ENCODE results near the gene MAML2.

MAML2 gene

GRCh38 chr11:96086111-96086510 is 256.9 kb downstream of the MAML2 start:
- no peak for FAIRE-seq

- FAIRE-seq, result no peak
Observed at GRCh38 chr11:96085319-96085930, 257.6 kb downstream of the MAML2 start.

- FAIRE-seq, result no peak
Observed at GRCh38 chr11:96084610-96085318, 258.2 kb downstream of the MAML2 start.

DNA sequence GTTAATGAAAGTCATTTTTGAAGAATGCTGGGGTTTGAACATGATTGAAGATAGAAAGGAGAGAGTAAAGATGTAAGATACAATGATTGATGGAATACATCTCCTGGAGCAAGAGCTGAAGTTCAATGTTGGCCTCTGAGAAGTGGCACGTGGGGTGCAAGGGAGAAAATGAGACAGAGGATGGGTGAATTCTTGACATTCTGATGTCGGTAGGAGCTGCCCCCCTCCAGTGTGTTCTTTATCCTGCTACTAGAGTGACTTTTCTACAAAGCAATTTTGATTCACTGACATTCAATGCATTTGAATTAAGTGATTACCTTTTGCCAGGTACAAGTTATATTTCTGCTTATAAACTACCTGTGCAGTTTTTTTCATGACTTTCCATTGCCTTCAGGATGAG is 260.1 kb downstream of the MAML2 start:
- FAIRE-seq, result no peak

- FAIRE-seq, result no peak
Observed at GRCh38 chr11:96082002-96082899, 260.7 kb downstream of the MAML2 start.

DNA sequence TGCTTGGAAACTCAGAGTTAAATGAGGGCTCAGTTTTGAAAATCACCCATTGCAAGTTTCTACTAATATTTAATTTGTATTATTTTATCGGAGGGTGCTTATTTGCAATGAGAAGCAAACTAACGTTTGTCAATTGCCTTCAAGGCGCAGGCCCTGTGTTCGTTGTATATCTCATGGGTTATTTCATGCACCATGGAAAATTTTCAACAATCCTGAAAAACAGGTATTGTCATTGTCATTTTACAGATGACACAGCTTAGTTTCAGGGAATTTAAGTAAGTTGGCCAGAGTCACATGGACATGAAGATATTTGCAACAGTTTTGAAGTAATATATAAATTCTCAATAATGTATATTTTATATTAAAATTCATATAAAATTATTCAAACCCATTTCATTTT is 261.4 kb downstream of the MAML2 start:
- no peak for FAIRE-seq

- no peak for FAIRE-seq
Observed at GRCh38 chr11:96079691-96080090, 263.3 kb downstream of the MAML2 start.

- no peak for FAIRE-seq
Observed at GRCh38 chr11:96075532-96075959, 267.4 kb downstream of the MAML2 start.

- FAIRE-seq, result no peak
Observed at GRCh38 chr11:96074551-96075310, 268.3 kb downstream of the MAML2 start.

- no peak for FAIRE-seq
Observed at GRCh38 chr11:96073536-96073935, 269.5 kb downstream of the MAML2 start.

DNA sequence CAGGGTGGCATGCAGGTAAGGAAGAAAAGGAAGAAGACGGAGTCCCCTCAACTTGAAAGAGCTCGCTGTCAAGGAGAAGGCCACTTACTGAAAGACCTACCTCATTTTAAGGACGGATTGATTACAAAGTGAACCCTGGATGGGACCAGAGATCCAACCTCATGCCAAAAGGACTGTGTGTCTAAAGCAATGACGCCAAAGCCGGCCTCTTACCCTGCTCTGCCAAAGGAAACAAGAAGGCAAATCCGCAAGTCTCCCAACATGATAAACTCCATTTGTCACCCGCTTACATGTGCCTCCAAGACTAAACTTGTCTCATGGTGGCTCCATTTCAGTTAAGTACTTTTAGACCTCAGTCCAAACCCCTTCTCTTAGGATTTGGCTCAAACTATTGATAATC is 270.4 kb downstream of the MAML2 start:
- no peak for FAIRE-seq

- no peak for FAIRE-seq
Observed at GRCh38 chr11:96070453-96070852, 272.5 kb downstream of the MAML2 start.

GRCh38 chr11:96067160-96067559 is 275.8 kb downstream of the MAML2 start:
- no peak for FAIRE-seq

DNA sequence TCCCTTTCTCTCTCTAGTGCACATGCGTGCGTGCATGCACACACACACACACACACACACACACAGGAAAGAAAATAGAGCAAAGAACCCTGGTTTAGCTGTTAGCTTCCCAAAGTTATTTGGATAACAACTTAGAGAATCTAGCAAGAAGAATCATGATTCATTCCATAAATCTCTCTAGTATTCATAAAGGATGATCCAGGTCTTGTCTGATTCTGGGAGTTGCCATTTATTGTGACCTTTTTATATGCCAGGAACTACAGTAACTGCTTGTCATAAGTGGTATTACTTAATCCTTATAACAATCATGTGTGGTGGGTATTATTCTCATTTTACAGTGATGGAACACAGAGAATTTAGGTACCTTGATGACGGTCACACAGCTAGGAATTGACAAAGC is 277.6 kb downstream of the MAML2 start:
- no peak for FAIRE-seq

DNA sequence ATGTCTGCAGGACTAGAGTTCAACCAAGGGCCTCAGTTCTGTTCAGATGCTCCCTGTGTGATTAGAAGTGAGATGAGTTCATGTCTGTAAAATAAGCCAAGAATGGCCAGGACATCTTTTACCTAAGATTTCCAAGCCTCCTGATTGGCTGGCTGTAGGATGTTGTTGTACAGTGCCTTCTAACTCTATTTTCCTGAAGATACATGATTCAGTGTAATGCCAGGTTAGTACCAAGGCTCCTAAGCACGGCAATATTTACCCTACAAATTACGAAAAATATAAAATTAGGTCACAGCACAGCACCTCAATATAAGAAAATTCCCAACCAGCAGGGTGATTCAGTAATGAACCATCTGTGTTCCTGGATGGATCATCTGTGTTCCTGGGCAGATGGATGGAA is 279.1 kb downstream of the MAML2 start:
- no peak for FAIRE-seq

- no peak for FAIRE-seq
Observed at GRCh38 chr11:96063053-96063452, 279.9 kb downstream of the MAML2 start.

DNA sequence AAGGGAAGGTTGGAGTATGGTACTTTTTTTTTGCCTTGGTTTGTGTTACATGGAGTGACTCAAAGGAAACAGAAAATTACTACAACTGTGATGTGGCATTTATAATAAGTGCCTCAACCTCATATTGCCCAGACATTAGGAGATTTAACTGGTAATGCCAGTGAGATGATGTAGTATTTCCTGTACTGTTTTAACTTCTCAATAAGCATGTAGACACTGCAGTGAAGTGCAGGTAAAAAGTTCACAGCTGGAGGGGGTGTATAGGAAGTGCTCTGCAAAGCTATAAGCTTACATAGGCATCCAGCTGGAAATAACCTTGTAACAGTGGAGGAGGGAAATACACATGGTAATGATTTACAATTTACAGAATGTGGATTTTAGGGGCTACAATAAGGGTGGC is 280.9 kb downstream of the MAML2 start:
- FAIRE-seq, result no peak

DNA sequence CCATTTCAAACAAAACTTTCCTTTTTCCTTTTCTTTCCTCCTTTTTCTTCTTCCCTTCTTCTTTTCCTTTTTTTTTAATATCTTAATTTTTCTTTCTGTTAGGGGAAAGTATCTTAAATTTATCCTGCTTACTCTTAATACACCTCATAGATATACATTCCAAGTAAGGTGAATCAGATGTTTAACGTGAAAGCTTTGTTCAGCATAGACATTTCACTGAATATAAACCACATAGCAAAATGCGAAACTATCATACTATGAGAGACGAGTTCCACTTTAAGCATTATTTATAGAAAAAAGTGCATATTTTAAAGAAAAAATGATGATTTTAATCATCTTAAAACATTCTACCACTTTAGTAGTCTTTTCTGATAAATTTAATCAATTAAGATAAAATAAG is 281.3 kb downstream of the MAML2 start:
- FAIRE-seq, result no peak

GRCh38 chr11:96061069-96061468 is 281.9 kb downstream of the MAML2 start:
- FAIRE-seq, result no peak

DNA sequence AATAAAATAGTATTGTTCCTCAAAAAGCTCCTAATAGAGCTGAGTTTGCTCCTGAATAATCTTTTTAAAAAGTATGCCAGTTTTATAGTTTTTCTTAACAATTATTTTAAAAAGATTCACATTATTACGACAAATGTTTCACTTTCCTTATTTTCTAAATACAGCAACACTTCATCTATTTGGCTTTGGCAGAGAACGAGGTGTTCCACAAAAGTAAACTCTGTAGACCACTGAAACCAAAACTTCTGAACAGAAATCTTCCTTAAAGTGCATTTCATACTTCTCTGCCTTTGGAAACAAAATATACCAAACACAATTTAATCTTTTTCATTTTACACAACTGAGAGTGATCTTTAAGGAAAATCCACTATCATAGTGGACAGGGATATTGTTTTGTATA is 285.5 kb downstream of the MAML2 start:
- FAIRE-seq, result no peak

- FAIRE-seq, result no peak
Observed at GRCh38 chr11:96056576-96056975, 286.4 kb downstream of the MAML2 start.

DNA sequence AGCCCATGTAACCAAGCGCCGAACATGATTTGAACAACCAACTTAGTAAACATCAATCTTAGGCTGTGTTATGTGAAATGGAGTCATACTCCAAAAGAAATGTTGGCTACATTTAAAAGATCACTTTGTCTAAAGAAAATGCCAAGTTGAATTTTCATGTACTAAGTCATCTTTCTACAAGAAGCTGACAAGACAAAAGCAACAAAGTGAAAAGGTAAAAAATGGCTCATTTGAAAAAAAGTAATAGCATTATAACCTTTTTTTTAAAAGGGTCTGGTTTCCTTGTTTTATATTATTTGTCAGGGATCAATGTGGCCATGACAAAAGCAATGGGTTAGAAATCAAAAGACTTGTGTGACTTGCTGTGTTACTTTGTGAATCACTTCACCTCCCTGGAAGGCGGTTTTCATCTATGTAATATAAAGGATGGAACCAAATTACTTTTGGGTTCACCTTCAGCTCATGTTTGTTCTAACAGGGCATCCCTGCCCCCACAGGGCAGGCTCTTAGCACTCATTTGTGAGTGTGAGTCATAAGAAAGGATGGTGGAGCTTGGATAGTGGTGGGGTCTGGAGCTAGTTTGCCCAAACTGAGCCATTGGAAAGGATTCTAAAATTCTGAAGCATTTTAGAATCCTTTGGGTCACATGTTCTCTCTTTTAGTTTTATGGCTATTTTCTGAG is 287.1 kb downstream of the MAML2 start:
- FAIRE-seq, result no peak

Data from islet of Langerhans (tissue), 1 donor.